ENCODE results near the gene SLC5A4. TPM values are rescaled to one million over a fixed set of nuclear protein-coding genes. Genes with fewer than 3 reads are reported as not detected.

Gene SLC5A4
- total and polyA plus RNA-seq, 9 donors: 0.33 to 1.3 (median 0.56) TPM; not detected in 3

DNA sequence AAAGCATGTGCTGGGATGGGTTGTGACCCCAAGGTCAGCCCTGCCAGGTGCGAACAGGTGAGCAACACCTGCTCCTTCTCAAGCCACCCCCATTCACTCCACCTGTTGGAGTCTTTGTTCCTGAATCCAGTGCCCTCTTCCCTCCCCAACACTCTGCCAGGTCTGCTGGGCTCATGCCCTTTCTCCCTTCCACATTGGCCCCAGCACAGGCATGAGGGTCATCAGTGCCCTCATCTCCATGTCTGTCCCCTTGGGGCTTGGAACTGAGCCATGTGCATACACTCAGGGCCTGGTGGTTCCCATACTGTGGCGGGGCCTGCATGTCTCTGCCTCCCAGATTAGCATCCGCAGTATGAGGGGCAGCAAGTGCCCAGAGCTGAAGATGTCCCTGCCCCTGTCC is 69.3 kb downstream of the SLC5A4 start:
- no peaks in the 10 kb centered on the region for H3K27me3 ChIP-seq

DNA sequence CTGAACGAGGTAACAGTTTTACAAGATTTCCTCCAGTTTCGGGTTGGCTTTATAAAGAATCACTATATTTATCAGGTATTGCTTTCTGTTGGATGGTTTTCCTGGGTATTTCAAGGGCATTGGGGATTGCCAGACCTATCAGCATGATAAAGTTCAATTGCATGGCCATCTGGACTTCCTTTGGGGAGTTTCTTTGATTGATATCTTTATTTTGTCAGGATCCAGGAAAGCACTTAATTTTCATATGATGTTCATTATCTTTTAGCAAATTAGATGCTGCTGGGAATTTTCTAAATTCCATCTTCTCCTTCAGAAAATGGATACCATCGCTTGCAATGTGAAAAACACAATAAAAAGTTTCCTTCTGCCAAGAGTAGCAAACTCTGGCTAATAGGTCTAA is 71.5 kb downstream of the SLC5A4 start:
- no peak for DNase-seq
- intact Hi-C loops (cut with DNase I): no loop called here
- 16 to 60% (median 47%) methylated on average over 3 of the region's 3 CpGs for WGBS, 3 donors
- H3K4me3 ChIP-seq: no peak overlapping the region
- no peaks in the 10 kb centered on the region for H3K9me3 ChIP-seq
- no peak overlapping the region for H3K27ac ChIP-seq
- TF ChIP-seq, protein P1, sequence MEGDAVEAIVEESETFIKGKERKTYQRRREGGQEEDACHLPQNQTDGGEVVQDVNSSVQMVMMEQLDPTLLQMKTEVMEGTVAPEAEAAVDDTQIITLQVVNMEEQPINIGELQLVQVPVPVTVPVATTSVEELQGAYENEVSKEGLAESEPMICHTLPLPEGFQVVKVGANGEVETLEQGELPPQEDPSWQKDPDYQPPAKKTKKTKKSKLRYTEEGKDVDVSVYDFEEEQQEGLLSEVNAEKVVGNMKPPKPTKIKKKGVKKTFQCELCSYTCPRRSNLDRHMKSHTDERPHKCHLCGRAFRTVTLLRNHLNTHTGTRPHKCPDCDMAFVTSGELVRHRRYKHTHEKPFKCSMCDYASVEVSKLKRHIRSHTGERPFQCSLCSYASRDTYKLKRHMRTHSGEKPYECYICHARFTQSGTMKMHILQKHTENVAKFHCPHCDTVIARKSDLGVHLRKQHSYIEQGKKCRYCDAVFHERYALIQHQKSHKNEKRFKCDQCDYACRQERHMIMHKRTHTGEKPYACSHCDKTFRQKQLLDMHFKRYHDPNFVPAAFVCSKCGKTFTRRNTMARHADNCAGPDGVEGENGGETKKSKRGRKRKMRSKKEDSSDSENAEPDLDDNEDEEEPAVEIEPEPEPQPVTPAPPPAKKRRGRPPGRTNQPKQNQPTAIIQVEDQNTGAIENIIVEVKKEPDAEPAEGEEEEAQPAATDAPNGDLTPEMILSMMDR (IDR thresholded peaks at IDR 0.05): no peak
- no peak for TF ChIP-seq EP300 (IDR thresholded peaks at IDR 0.05)
- TF ChIP-seq POLR2A (IDR thresholded peaks at IDR 0.05): no peak
- H3K27me3 ChIP-seq: no peaks in the 10 kb centered on the region
- no peaks in the 10 kb centered on the region for H3K36me3 ChIP-seq
- no peaks in the 10 kb centered on the region for H3K4me1 ChIP-seq (ENCODE audit: insufficient read depth)

More for the DNA sequence above, 69.3 kb downstream of the SLC5A4 start:
- no peak overlapping the region for H3K4me3 ChIP-seq
- no peaks in the 10 kb centered on the region for H3K36me3 ChIP-seq
- intact Hi-C loops (cut with DNase I): no loop called here
- no peak overlapping the region for H3K27ac ChIP-seq
- H3K4me1 ChIP-seq (ENCODE audit: insufficient read depth): no peaks in the 10 kb centered on the region
- TF ChIP-seq POLR2A (IDR thresholded peaks at IDR 0.05) (no peak), EP300 (IDR thresholded peaks at IDR 0.05) (no peak)
- TF ChIP-seq, protein P1 (IDR thresholded peaks at IDR 0.05): no peak
- WGBS, 3 donors: 81 to 83% (median 82%) methylated on average over 3 of the region's 3 CpGs
- DNase-seq: no peak
- no peaks in the 10 kb centered on the region for H3K9me3 ChIP-seq

DNA sequence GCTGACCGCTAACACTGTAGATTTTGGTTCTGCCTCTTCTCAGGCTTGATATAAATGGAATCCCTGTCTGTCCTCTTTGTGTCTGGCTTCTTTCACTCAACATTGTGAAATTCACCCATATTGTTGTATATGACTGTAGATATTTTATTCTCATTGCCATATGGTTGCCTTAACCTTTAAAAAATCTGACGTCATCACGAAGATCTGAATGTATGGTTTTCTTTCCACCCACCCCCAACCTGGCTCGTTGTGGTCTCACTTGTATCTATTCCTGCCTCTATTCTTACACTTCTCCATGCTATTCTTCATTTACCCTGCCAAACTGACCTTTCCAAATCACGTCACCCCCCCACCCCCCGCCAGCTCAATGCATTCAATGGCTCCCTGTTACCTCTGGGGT is 74.1 kb downstream of the SLC5A4 start:
- Histone ChIP-seq H3K4me1 (ENCODE audit: insufficient read depth) (no peaks in the 10 kb centered on the region), H3K4me3 (no peak overlapping the region), H3K36me3 (no peaks in the 10 kb centered on the region), H3K27me3 (no peaks in the 10 kb centered on the region), H3K27ac (no peak overlapping the region), H3K9me3 (no peaks in the 10 kb centered on the region)
- 72 to 79% (median 79%) methylated on average over 6 of the region's 6 CpGs for WGBS, 3 donors
- DNase-seq: no peak
- intact Hi-C loops (cut with DNase I): no loop called here
- TF ChIP-seq EP300 (IDR thresholded peaks at IDR 0.05) (no peak), POLR2A (IDR thresholded peaks at IDR 0.05) (no peak)
- TF ChIP-seq, protein P1 (IDR thresholded peaks at IDR 0.05): no peak

DNA sequence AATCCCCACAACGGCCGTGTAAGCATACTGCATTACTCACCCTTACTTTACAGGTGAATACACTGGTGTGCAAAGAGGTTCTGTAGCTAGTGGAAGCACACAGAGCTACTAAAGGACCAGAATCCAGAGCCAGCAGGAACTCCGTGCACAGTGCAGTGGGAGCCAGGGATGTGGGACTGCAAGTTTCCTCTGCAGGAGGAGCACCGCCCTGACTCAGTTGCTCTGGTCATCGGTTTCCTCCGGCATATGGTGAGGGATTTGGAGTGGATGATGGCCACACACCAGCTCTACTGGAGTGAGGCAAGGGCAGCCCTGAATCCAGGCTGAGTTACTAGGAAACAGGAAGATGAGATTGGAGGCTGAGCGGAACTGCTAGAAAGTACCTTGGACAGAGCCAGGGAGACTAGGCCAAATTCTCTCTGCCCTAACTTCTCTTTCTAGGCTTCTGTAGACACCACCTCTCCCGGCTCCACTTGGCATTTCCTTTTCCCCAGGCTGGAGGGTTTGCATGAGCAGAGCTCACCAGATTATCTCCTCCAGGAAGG is 77.9 kb downstream of the SLC5A4 start:
- no peak for DNase-seq
- Histone ChIP-seq H3K36me3 (no peaks in the 10 kb centered on the region), H3K27me3 (no peaks in the 10 kb centered on the region), H3K4me1 (ENCODE audit: insufficient read depth) (no peaks in the 10 kb centered on the region), H3K4me3 (no peak overlapping the region), H3K9me3 (no peaks in the 10 kb centered on the region), H3K27ac (no peak overlapping the region)
- 85 to 86% (median 85%) methylated on average over 8 of the region's 8 CpGs for WGBS, 3 donors
- TF ChIP-seq POLR2A (IDR thresholded peaks at IDR 0.05) (no peak), EP300 (IDR thresholded peaks at IDR 0.05) (no peak)
- TF ChIP-seq, protein P1 (IDR thresholded peaks at IDR 0.05): no peak
- intact Hi-C loops (cut with DNase I): no loop called here

Measured in ovary (tissue), 9 donors.